Measurements from ENCODE around the gene C2CD3. TPM values are rescaled to one million over a fixed set of nuclear protein-coding genes. Genes with fewer than 3 reads are reported as not detected.

The C2CD3 gene
- total RNA-seq, 1 donor, result 21.7 TPM

- TF ChIP-seq, protein P1, sequence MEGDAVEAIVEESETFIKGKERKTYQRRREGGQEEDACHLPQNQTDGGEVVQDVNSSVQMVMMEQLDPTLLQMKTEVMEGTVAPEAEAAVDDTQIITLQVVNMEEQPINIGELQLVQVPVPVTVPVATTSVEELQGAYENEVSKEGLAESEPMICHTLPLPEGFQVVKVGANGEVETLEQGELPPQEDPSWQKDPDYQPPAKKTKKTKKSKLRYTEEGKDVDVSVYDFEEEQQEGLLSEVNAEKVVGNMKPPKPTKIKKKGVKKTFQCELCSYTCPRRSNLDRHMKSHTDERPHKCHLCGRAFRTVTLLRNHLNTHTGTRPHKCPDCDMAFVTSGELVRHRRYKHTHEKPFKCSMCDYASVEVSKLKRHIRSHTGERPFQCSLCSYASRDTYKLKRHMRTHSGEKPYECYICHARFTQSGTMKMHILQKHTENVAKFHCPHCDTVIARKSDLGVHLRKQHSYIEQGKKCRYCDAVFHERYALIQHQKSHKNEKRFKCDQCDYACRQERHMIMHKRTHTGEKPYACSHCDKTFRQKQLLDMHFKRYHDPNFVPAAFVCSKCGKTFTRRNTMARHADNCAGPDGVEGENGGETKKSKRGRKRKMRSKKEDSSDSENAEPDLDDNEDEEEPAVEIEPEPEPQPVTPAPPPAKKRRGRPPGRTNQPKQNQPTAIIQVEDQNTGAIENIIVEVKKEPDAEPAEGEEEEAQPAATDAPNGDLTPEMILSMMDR (IDR thresholded peaks at IDR 0.05; ENCODE audit: insufficient read depth, low read length), result no peak
- H3K4me3 ChIP-seq (ENCODE audit: low read depth, low read length), result no peak overlapping the region
- no peak for DNase-seq (ENCODE audit: low read depth)
Observed at GRCh38 chr11:74004759-74005615, 165.8 kb downstream of the C2CD3 start.

DNA sequence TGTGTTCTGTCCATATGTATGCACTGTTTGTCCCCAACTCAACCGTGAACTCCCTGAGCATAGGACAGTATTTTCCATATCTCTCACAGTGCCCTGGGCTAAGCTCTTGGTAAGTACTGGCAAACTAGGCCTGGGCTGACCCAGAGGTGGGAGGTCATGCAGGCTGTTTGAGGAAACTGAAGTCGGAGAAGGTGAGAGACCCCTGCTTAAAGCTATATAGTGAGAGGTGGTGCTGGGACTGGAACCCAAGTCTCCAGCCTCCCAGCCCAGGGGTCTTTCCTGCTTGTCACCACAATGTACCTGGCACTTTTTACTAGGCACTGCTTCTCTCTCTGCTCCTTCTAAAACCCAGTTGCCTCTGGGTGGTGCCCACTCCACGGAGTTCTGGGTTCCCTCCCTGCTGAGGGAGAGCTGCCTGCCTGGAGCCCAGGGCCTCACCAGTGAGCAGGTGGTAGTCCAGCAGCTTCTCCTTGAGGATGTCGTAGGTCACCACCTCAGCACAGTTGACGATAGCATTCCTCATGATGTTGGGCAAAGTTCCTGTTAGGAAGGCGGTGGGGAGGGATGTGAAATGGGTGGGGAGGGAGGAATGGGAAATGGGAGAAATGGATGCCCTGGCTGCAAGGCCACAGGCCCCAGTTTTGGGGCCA lies 166.6 kb downstream of the C2CD3 start:
- TF ChIP-seq, protein P1 (IDR thresholded peaks at IDR 0.05; ENCODE audit: insufficient read depth, low read length), result no peak
- no peak overlapping the region for H3K4me3 ChIP-seq (ENCODE audit: low read depth, low read length)
- no peak for DNase-seq (ENCODE audit: low read depth)

DNA sequence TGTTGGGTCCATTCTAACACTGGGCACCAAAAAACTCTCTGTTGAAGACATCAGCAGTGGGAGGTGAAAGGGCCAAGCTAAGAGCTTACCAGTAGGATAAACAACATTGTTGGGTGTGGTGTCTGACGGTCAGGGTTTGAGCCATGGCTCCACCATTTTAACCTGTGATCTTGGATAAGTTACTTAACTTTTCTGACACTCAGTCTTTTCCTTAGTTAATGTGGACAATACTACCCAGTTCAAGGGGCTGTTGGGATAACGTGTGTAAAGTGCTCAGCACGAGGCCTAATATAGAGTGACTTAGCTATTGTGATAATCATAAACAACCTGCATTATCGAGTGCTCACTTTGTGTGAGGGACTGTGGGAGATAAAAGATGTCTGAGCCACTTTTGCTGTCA lies 168.0 kb downstream of the C2CD3 start:
- DNase-seq (ENCODE audit: low read depth), result no peak
- TF ChIP-seq, protein P1 (IDR thresholded peaks at IDR 0.05; ENCODE audit: insufficient read depth, low read length), result no peak
- no peak overlapping the region for H3K4me3 ChIP-seq (ENCODE audit: low read depth, low read length)

DNA sequence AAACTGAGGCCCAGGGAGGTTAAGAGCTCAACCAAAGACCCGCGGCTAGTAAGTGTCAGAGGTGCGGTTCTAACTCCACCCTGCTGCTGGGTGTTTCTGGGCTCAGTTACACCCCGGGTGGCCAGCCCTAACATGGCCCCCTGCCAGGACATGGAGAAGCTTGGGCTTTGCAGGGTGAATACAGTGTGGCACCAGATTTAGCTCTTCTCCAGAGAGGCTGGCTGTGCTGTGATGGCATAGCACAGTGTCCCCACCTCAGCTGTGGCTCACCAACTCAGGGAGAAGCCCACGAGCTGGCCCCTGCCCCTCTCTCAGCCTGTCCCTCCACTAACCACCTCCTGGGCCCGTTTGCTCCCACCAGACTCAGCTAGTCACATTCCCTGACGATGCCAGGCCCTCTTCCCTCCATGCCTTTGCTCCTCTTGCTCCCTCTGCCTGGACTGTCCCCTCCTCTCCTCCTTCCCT lies 168.9 kb downstream of the C2CD3 start:
- TF ChIP-seq, protein P1 (IDR thresholded peaks at IDR 0.05; ENCODE audit: insufficient read depth, low read length), result no peak
- H3K4me3 ChIP-seq (ENCODE audit: low read depth, low read length), result no peak overlapping the region
- no peak for DNase-seq (ENCODE audit: low read depth)

GRCh38 chr11:74000307-74001133 lies 170.3 kb downstream of the C2CD3 start:
- DNase-seq (ENCODE audit: low read depth), result no peak
- TF ChIP-seq, protein P1 (IDR thresholded peaks at IDR 0.05; ENCODE audit: insufficient read depth, low read length), result no peak
- no peak overlapping the region for H3K4me3 ChIP-seq (ENCODE audit: low read depth, low read length)

DNA sequence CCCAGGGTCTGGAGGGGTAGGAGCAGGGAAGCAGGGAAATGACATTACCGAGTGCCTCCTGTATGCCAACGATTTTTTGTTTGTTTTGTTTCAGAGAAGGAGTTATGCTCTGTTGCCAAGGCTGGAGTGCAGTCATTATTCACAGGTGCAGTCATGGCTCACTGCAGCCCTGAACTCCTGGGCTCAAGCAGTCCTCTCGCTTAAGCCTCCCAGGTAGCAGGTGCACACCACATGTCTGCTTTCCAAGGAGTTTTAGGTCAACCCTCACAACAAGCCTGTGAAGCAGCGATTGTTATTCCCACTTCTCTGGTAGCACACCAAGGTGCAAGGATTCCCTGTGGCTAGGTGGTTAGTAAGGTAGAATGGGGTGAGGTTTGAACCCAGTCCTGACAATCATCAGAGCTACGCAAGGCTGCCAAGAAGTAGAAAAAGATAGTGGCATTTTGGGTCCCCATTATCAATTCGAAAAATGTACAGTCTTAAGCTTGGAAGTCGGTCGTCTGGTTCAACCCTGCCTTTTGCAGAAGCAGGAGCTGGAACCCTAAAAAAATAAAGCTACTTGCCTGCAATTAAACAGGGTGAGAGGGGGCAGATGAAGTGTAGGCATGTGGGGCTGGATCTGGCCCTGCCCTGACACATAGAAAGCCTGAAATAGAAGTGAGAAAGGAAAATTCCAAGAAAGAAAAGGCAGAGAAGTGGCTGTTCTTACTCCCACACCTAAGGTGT lies 171.1 kb downstream of the C2CD3 start:
- TF ChIP-seq, protein P1 (IDR thresholded peaks at IDR 0.05; ENCODE audit: insufficient read depth, low read length), result no peak
- no peak for DNase-seq (ENCODE audit: low read depth)
- no peak overlapping the region for H3K4me3 ChIP-seq (ENCODE audit: low read depth, low read length)

Data from fibroblast of the aortic adventitia (primary cell).